Peyer's patch (tissue), 4 donors: Measurements from ENCODE around the gene FMNL2.

ENCODE experiments used
- CTCF ChIP-seq, 6 experiments: fragments of 450-650 bp in 4 of 6; fragments of 200-600 bp in 2 of 6; sonication (generic) in 1 of 6; IDR thresholded peaks; one replicate each; pipeline ENCODE4 v1.5.1; 2017 to 2019; ENCODE audit warnings: antibody characterized with exemption in 6 of 6, mild to moderate bottlenecking in 3 of 6, moderate library complexity in 1 of 6
- POLR2A ChIP-seq, 2 donors: fragments of 450-650 bp; IDR thresholded peaks; one replicate each; pipeline ENCODE4 v1.5.1; 2017; ENCODE audit warnings: antibody characterized with exemption in 2 of 2, mild to moderate bottlenecking in 2 of 2, moderate library complexity in 2 of 2

GRCh38 chr2:152568531-152568930 is 233.6 kb downstream of the FMNL2 start:
- TF ChIP-seq CTCF (IDR thresholded peaks at IDR 0.05) (no peak), POLR2A (IDR thresholded peaks at IDR 0.05) (no peak)
